Tongue (tissue), 2 donors: Measurements from ENCODE around the gene NTM. TPM values are rescaled to one million over a fixed set of nuclear protein-coding genes. Genes with fewer than 3 reads are reported as not detected.
A peak's percentile ranks its signal among the peaks of the same experiment; 100 is the strongest.

Experiments
- DNase-seq: peaks from one replicate; pipeline ENCODE4 v3.0.0-alpha.2; 2015
- total RNA-seq: library from RNA; depleted of rRNA; stranded (reverse); fragments of >200 nt; gene quantifications from one replicate; pipeline ENCODE4 v1.2.3, GENCODE V29; 2014

The NTM gene
- total RNA-seq, 1 donor from 2014 or later, result 12.1 TPM

GRCh38 chr11:131770801-131771200 is 400.4 kb downstream of the NTM start:
- no peak for DNase-seq

GRCh38 chr11:131771471-131771870 is 401.1 kb downstream of the NTM start:
- no peak for DNase-seq

- DNase-seq, result no peak
Measured at GRCh38 chr11:131773626-131774025, 403.2 kb downstream of the NTM start.

GRCh38 chr11:131776211-131776610 is 405.8 kb downstream of the NTM start:
- no peak for DNase-seq

GRCh38 chr11:131785801-131786200 is 415.4 kb downstream of the NTM start:
- no peak for DNase-seq

GRCh38 chr11:131787119-131787518 is 416.7 kb downstream of the NTM start:
- DNase-seq, result no peak

GRCh38 chr11:131790586-131790985 is 420.2 kb downstream of the NTM start:
- no peak for DNase-seq

GRCh38 chr11:131792243-131792642 is 421.8 kb downstream of the NTM start:
- no peak for DNase-seq

- no peak for DNase-seq
Measured at GRCh38 chr11:131796089-131796488, 425.7 kb downstream of the NTM start.

- no peak for DNase-seq
Measured at GRCh38 chr11:131796541-131796940, 426.1 kb downstream of the NTM start.

GRCh38 chr11:131800452-131800851 is 430.0 kb downstream of the NTM start:
- no peak for DNase-seq

- no peak for DNase-seq
Measured at GRCh38 chr11:131802440-131803115, 432.2 kb downstream of the NTM start.

GRCh38 chr11:131807876-131808275 is 437.5 kb downstream of the NTM start:
- no peak for DNase-seq

- no peak for DNase-seq
Measured at GRCh38 chr11:131808470-131808869, 438.1 kb downstream of the NTM start.

GRCh38 chr11:131809203-131809918 is 438.9 kb downstream of the NTM start:
- peak; percentile 11 for DNase-seq

- no peak for DNase-seq
Measured at GRCh38 chr11:131810541-131810940, 440.1 kb downstream of the NTM start.

- DNase-seq, result no peak
Measured at GRCh38 chr11:131811383-131811782, 441.0 kb downstream of the NTM start.

GRCh38 chr11:131814108-131814507 is 443.7 kb downstream of the NTM start:
- DNase-seq, result no peak

GRCh38 chr11:131815590-131815989 is 445.2 kb downstream of the NTM start:
- DNase-seq, result peak; percentile 25

GRCh38 chr11:131816051-131816450 is 445.6 kb downstream of the NTM start:
- DNase-seq, result no peak

GRCh38 chr11:131817687-131818188 is 447.3 kb downstream of the NTM start:
- no peak for DNase-seq

- DNase-seq, result no peak
Measured at GRCh38 chr11:131819865-131820264, 449.4 kb downstream of the NTM start.

- no peak for DNase-seq
Measured at GRCh38 chr11:131822506-131822905, 452.1 kb downstream of the NTM start.

GRCh38 chr11:131823772-131824171 is 453.4 kb downstream of the NTM start:
- DNase-seq, result peak; percentile 73
